K562 (cell line): ENCODE measurements around the gene CCDC73. TPM values are rescaled to one million over a fixed set of nuclear protein-coding genes. Genes with fewer than 3 reads are reported as not detected.

Experiments
- CCAR2 ChIP-seq: fragments of 200-400 bp; formaldehyde crosslinking; IDR thresholded peaks from 2 replicates; pipeline ENCODE4 v1.6.1; 2017; ENCODE audit warnings: mild to moderate bottlenecking, low read depth, low read length
- CREBBP ChIP-seq: IDR thresholded peaks from one replicate; pipeline ENCODE4 v1.6.1; 2012; ENCODE audit warnings: low read depth, mild to moderate bottlenecking, control low read depth, inconsistent platforms, low read length
- DMBX1 ChIP-seq: fragments of 250-450 bp; sonication (Bioruptor Pico); IDR thresholded peaks from 2 replicates; pipeline ENCODE4 v1.8.0; 2022; ENCODE audit warnings: inconsistent platforms, mild to moderate bottlenecking, moderate library complexity, borderline replicate concordance
- FOXO4 ChIP-seq: fragments of 450-650 bp; formaldehyde crosslinking; IDR thresholded peaks from 2 replicates; pipeline ENCODE4 v1.4.0; 2020; ENCODE audit warnings: mild to moderate bottlenecking, moderate library complexity
- GATA2 ChIP-seq: sonication (generic); formaldehyde crosslinking; IDR thresholded peaks from 2 replicates; pipeline ENCODE4 v1.4.0; 2020; ENCODE audit warnings: mild to moderate bottlenecking, missing genetic modification reagents
- JUN ChIP-seq, 2 experiments: sonication (generic) in 1 of 2; formaldehyde crosslinking in 1 of 2; IDR thresholded peaks; 2 replicates each; pipeline versions ENCODE4 v1.6.1 to v1.8.0; 2012 to 2022; ENCODE audit warnings: borderline replicate concordance in 2 of 2, mild to moderate bottlenecking in 2 of 2, improper control_type of control experiment in 1 of 2, low read depth in 1 of 2, low read length in 1 of 2, missing genetic modification reagents in 1 of 2
- KDM4B ChIP-seq, 2 experiments: fragments of 450-650 bp in 1 of 2; sonication (generic) in 1 of 2; IDR thresholded peaks; 2 replicates each; pipeline ENCODE4 v1.6.1; 2016 to 2017; ENCODE audit warnings: borderline replicate concordance in 2 of 2, antibody characterized with exemption in 1 of 2, low read depth in 1 of 2, mild to moderate bottlenecking in 1 of 2
- MAFF ChIP-seq: IDR thresholded peaks from 2 replicates; pipeline ENCODE4 v1.6.1; 2012; ENCODE audit warnings: low read length, improper control_type of control experiment
- MCM5 ChIP-seq: fragments of 450-650 bp; IDR thresholded peaks from 2 replicates; pipeline ENCODE4 v1.6.1; 2016; ENCODE audit warnings: low read depth
- NFE2L1 ChIP-seq: fragments of 450-650 bp; IDR thresholded peaks from 2 replicates; pipeline ENCODE4 v1.6.1; 2016; ENCODE audit warnings: missing genetic modification characterization, low read depth, mild to moderate bottlenecking, missing compliant biosample characterization, moderate library complexity, borderline replicate concordance
- SIN3A ChIP-seq, 2 experiments: fragments of 150-350 bp in 1 of 2; IDR thresholded peaks; 2 replicates each; pipeline ENCODE4 v1.6.1; 2011 to 2016; ENCODE audit warnings: borderline replicate concordance in 2 of 2, low read depth in 2 of 2, low read length in 2 of 2, mild to moderate bottlenecking in 2 of 2, moderate library complexity in 2 of 2; ENCODE audit not compliant: control insufficient read depth in 1 of 2
- SP2 ChIP-seq: IDR thresholded peaks from 2 replicates; pipeline ENCODE4 v1.6.1; 2011; ENCODE audit warnings: mild to moderate bottlenecking, low read depth, low read length, moderate library complexity; ENCODE audit not compliant: poor library complexity, severe bottlenecking; ENCODE audit errors: extremely low read depth
- ZBTB1 ChIP-seq: sonication (generic); formaldehyde crosslinking; IDR thresholded peaks from 2 replicates; pipeline ENCODE4 v1.8.1; 2023; ENCODE audit warnings: missing genetic modification reagents, low read depth, mild to moderate bottlenecking, borderline replicate concordance
- ZBTB34 ChIP-seq: fragments of 250-450 bp; sonication (Bioruptor Pico); IDR thresholded peaks from 2 replicates; pipeline ENCODE4 v1.8.0; 2021; ENCODE audit warnings: mild to moderate bottlenecking, moderate library complexity
- ZBTB8A ChIP-seq: fragments of 450-650 bp; IDR thresholded peaks from 2 replicates; pipeline ENCODE4 v1.6.1; 2018; ENCODE audit warnings: mild to moderate bottlenecking, moderate library complexity; ENCODE audit not compliant: partially characterized antibody
- ZNF140 ChIP-seq: fragments of 250-450 bp; sonication (Bioruptor Pico); IDR thresholded peaks from 2 replicates; pipeline ENCODE4 v1.8.0; 2021; ENCODE audit warnings: moderate library complexity, mild to moderate bottlenecking, inconsistent platforms
- polyA plus RNA-seq, 8 experiments: library from polyadenylated mRNA; depleted of rRNA in 4 of 8; stranded (reverse) in 5 of 8; unstranded in 3 of 8; fragments of >200 nt; fragmentation: Nextera tagmentation in 2 of 8; fragmentation: Illumina TruSeq in 1 of 8; extraction: Ambion mirVana in 2 of 8; extraction: Trizol in 1 of 8; gene quantifications; 2 replicates each; pipeline versions ENCODE4 v1.2.1 to v1.2.3, GENCODE V29; 2011 to 2014; ENCODE audit warnings: inconsistent platforms in 1 of 8, missing spikeins in 1 of 8
- total RNA-seq, 7 experiments: library from RNA; depleted of rRNA in 6 of 7; stranded (reverse); fragments of >200 nt in 6 of 7; fragmentation: Illumina TruSeq in 2 of 7; extraction: Trizol in 2 of 7; gene quantifications; 2 replicates each; pipeline versions ENCODE4 v1.2.1 to v1.2.3, GENCODE V29; 2011 to 2021; ENCODE audit warnings: low replicate concordance in 1 of 7
- TF ChIP-seq, protein P1 (sequence below), 2 experiments: fragments of 250-450 bp in 1 of 2; fragments of 450-650 bp in 1 of 2; sonication (Bioruptor Pico) in 1 of 2; IDR thresholded peaks; 2 replicates each; pipeline versions ENCODE4 v1.6.1 to v1.8.0; 2016 to 2021; ENCODE audit warnings: mild to moderate bottlenecking in 2 of 2, moderate library complexity in 2 of 2, missing compliant biosample characterization in 1 of 2, missing genetic modification characterization in 1 of 2
- TF ChIP-seq, protein P2 (sequence below): sonication (generic); formaldehyde crosslinking; IDR thresholded peaks from 2 replicates; pipeline ENCODE4 v1.8.1; 2023; ENCODE audit warnings: mild to moderate bottlenecking, missing genetic modification reagents

The CCDC73 gene
- total and polyA plus RNA-seq, 9 of the 15 experiments (the other 6 are each of a cell fraction or from before 2014, with no cell fraction given), result 0.20 to 0.21 TPM; not detected in 7

GRCh38 chr11:32583459-32584271 is 210.8 kb downstream of the CCDC73 start, which contains the start of gene EIF3M (continued):
- TF ChIP-seq ZBTB1 (CRISPR knock-in tag), result no peak
- TF ChIP-seq CREBBP, result no peak
- TF ChIP-seq GATA2 (CRISPR knock-in tag), result no peak
- peak in 1 of 2 experiments; percentile 90; a peak in 2 of 4 replicates for TF ChIP-seq KDM4B (IDR thresholded peaks at IDR 0.05; ENCODE audit: borderline replicate concordance in 2 of 2, low read depth in 1 of 2)
- TF ChIP-seq MCM5, result no peak
- TF ChIP-seq ZBTB34 (CRISPR knock-in tag), result no peak
- no peak for TF ChIP-seq DMBX1 (CRISPR knock-in tag)
- TF ChIP-seq, protein P1, sequence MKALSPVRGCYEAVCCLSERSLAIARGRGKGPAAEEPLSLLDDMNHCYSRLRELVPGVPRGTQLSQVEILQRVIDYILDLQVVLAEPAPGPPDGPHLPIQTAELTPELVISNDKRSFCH (CRISPR knock-in tag; IDR thresholded peaks at IDR 0.05), result no peak
- TF ChIP-seq, protein P1 (tag; IDR thresholded peaks at IDR 0.05), result peak; percentile 51; the same call in 1 of the 2 replicates
- TF ChIP-seq NFE2L1 (tag), result no peak
- TF ChIP-seq, protein P2, sequence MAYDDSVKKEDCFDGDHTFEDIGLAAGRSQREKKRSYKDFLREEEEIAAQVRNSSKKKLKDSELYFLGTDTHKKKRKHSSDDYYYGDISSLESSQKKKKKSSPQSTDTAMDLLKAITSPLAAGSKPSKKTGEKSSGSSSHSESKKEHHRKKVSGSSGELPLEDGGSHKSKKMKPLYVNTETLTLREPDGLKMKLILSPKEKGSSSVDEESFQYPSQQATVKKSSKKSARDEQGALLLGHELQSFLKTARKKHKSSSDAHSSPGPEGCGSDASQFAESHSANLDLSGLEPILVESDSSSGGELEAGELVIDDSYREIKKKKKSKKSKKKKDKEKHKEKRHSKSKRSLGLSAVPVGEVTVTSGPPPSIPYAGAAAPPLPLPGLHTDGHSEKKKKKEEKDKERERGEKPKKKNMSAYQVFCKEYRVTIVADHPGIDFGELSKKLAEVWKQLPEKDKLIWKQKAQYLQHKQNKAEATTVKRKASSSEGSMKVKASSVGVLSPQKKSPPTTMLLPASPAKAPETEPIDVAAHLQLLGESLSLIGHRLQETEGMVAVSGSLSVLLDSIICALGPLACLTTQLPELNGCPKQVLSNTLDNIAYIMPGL (CRISPR knock-in tag), result no peak
- TF ChIP-seq MAFF, result no peak
- TF ChIP-seq SP2, result no peak
- TF ChIP-seq CCAR2, result no peak
- TF ChIP-seq FOXO4, result no peak
- TF ChIP-seq ZBTB8A, result no peak
- peak; percentile 76 to 82; a peak in 2 of 4 replicates for TF ChIP-seq SIN3A (IDR thresholded peaks at IDR 0.05; ENCODE audit: borderline replicate concordance in 2 of 2, control insufficient read depth in 1 of 2, low read depth in 2 of 2, low read length in 2 of 2)
- no peak for TF ChIP-seq ZNF140 (CRISPR knock-in tag)
- TF ChIP-seq JUN (IDR thresholded peaks at IDR 0.05; ENCODE audit: borderline replicate concordance, low read depth, low read length), result no peak
- no peak; the same call in 1 of the 2 replicates for TF ChIP-seq JUN (CRISPR knock-in tag; IDR thresholded peaks at IDR 0.05; ENCODE audit: borderline replicate concordance)
